ENCODE results near the gene LCOR. TPM values are rescaled to one million over a fixed set of nuclear protein-coding genes. Genes with fewer than 3 reads are reported as not detected.

The LCOR gene
- total and polyA plus RNA-seq, 2 of the 13 experiments (the other 11 are each of a cell fraction or from before 2014, with no cell fraction given): 12.4 to 23.7 TPM

DNA sequence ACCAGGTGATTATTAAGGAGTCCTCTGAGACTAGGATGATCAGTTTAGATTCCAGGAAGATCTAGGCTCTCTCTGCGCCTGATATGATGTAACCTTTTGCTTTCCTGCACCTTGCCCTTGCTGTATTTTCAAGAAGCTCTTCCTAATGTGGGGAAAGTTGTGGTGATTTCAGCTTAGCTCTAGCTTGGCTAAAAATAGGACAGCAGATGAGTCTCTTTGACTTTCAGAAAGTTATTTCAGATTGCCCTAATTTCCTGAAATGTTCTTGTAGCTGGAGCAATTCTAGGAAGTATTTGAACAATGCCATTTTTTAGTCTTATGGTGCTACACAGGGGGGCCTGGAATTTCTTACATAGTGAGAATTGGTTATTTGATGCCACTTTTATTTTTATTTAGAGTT lies 3.8 kb downstream of the LCOR start (continued):
- TF ChIP-seq, protein P1, sequence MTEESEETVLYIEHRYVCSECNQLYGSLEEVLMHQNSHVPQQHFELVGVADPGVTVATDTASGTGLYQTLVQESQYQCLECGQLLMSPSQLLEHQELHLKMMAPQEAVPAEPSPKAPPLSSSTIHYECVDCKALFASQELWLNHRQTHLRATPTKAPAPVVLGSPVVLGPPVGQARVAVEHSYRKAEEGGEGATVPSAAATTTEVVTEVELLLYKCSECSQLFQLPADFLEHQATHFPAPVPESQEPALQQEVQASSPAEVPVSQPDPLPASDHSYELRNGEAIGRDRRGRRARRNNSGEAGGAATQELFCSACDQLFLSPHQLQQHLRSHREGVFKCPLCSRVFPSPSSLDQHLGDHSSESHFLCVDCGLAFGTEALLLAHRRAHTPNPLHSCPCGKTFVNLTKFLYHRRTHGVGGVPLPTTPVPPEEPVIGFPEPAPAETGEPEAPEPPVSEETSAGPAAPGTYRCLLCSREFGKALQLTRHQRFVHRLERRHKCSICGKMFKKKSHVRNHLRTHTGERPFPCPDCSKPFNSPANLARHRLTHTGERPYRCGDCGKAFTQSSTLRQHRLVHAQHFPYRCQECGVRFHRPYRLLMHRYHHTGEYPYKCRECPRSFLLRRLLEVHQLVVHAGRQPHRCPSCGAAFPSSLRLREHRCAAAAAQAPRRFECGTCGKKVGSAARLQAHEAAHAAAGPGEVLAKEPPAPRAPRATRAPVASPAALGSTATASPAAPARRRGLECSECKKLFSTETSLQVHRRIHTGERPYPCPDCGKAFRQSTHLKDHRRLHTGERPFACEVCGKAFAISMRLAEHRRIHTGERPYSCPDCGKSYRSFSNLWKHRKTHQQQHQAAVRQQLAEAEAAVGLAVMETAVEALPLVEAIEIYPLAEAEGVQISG (CRISPR knock-in tag; IDR thresholded peaks at IDR 0.05): no peak
- TF ChIP-seq ZNF562 (CRISPR knock-in tag; IDR thresholded peaks at IDR 0.05; ENCODE audit: borderline replicate concordance): no peak
- TF ChIP-seq SMYD3 (CRISPR knock-in tag; IDR thresholded peaks at IDR 0.05): no peak
- TF ChIP-seq, protein P2, sequence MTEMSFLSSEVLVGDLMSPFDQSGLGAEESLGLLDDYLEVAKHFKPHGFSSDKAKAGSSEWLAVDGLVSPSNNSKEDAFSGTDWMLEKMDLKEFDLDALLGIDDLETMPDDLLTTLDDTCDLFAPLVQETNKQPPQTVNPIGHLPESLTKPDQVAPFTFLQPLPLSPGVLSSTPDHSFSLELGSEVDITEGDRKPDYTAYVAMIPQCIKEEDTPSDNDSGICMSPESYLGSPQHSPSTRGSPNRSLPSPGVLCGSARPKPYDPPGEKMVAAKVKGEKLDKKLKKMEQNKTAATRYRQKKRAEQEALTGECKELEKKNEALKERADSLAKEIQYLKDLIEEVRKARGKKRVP (CRISPR knock-in tag; IDR thresholded peaks at IDR 0.05): peak in 1 of 2 experiments; percentile 70; a peak in 2 of 4 replicates
- TF ChIP-seq SPEN (CRISPR knock-in tag; IDR thresholded peaks at IDR 0.05; ENCODE audit: low read depth): no peak
- peak; percentile 34; the same call in 1 of the 2 replicates for TF ChIP-seq GATAD2A (CRISPR knock-in tag; IDR thresholded peaks at IDR 0.05)
- TF ChIP-seq ZBTB7B (CRISPR knock-in tag; IDR thresholded peaks at IDR 0.05): no peak
- TF ChIP-seq ZIK1 (CRISPR knock-in tag; IDR thresholded peaks at IDR 0.05; ENCODE audit: borderline replicate concordance, low read depth): no peak
- no peak for TF ChIP-seq JUND (CRISPR knock-in tag; IDR thresholded peaks at IDR 0.05)
- TF ChIP-seq, protein P3, sequence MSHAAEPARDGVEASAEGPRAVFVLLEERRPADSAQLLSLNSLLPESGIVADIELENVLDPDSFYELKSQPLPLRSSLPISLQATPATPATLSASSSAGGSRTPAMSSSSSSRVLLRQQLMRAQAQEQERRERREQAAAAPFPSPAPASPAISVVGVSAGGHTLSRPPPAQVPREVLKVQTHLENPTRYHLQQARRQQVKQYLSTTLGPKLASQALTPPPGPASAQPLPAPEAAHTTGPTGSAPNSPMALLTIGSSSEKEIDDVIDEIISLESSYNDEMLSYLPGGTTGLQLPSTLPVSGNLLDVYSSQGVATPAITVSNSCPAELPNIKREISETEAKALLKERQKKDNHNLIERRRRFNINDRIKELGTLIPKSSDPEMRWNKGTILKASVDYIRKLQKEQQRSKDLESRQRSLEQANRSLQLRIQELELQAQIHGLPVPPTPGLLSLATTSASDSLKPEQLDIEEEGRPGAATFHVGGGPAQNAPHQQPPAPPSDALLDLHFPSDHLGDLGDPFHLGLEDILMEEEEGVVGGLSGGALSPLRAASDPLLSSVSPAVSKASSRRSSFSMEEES (CRISPR knock-in tag; IDR thresholded peaks at IDR 0.05): no peak
- no peak for TF ChIP-seq PAX8 (CRISPR knock-in tag; IDR thresholded peaks at IDR 0.05; ENCODE audit: borderline replicate concordance)
- no peak for TF ChIP-seq ZNF333 (CRISPR knock-in tag; IDR thresholded peaks at IDR 0.05; ENCODE audit: borderline replicate concordance)
- TF ChIP-seq RBAK (CRISPR knock-in tag; IDR thresholded peaks at IDR 0.05): no peak
- no peak for TF ChIP-seq ZNF644 (CRISPR knock-in tag; IDR thresholded peaks at IDR 0.05; ENCODE audit: low read depth)
- no peak for TF ChIP-seq ZNF205 (CRISPR knock-in tag; IDR thresholded peaks at IDR 0.05)
- TF ChIP-seq, protein P4, sequence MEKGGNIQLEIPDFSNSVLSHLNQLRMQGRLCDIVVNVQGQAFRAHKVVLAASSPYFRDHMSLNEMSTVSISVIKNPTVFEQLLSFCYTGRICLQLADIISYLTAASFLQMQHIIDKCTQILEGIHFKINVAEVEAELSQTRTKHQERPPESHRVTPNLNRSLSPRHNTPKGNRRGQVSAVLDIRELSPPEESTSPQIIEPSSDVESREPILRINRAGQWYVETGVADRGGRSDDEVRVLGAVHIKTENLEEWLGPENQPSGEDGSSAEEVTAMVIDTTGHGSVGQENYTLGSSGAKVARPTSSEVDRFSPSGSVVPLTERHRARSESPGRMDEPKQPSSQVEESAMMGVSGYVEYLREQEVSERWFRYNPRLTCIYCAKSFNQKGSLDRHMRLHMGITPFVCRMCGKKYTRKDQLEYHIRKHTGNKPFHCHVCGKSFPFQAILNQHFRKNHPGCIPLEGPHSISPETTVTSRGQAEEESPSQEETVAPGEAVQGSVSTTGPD (CRISPR knock-in tag; IDR thresholded peaks at IDR 0.05): no peak
- TF ChIP-seq, protein P5, sequence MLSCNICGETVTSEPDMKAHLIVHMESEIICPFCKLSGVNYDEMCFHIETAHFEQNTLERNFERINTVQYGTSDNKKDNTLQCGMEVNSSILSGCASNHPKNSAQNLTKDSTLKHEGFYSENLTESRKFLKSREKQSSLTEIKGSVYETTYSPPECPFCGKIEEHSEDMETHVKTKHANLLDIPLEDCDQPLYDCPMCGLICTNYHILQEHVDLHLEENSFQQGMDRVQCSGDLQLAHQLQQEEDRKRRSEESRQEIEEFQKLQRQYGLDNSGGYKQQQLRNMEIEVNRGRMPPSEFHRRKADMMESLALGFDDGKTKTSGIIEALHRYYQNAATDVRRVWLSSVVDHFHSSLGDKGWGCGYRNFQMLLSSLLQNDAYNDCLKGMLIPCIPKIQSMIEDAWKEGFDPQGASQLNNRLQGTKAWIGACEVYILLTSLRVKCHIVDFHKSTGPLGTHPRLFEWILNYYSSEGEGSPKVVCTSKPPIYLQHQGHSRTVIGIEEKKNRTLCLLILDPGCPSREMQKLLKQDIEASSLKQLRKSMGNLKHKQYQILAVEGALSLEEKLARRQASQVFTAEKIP (CRISPR knock-in tag; IDR thresholded peaks at IDR 0.05; ENCODE audit: borderline replicate concordance): no peak
- TF ChIP-seq, protein P6, sequence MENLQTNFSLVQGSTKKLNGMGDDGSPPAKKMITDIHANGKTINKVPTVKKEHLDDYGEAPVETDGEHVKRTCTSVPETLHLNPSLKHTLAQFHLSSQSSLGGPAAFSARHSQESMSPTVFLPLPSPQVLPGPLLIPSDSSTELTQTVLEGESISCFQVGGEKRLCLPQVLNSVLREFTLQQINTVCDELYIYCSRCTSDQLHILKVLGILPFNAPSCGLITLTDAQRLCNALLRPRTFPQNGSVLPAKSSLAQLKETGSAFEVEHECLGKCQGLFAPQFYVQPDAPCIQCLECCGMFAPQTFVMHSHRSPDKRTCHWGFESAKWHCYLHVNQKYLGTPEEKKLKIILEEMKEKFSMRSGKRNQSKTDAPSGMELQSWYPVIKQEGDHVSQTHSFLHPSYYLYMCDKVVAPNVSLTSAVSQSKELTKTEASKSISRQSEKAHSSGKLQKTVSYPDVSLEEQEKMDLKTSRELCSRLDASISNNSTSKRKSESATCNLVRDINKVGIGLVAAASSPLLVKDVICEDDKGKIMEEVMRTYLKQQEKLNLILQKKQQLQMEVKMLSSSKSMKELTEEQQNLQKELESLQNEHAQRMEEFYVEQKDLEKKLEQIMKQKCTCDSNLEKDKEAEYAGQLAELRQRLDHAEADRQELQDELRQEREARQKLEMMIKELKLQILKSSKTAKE (CRISPR knock-in tag; IDR thresholded peaks at IDR 0.05; ENCODE audit: borderline replicate concordance): no peak
- TF ChIP-seq POLR2A (IDR thresholded peaks at IDR 0.05; ENCODE audit: insufficient read depth in 1 of 2, low read depth in 2 of 2, low read length in 2 of 2): no peak
- no peak for TF ChIP-seq SOX13 (IDR thresholded peaks at IDR 0.05)
- no peak for TF ChIP-seq SOX13 (CRISPR knock-in tag; conservative IDR thresholded peaks at IDR 0.05 in 1 of 2, IDR thresholded peaks at IDR 0.05 in 1 of 2)
